NB4 (cell line): ENCODE data around the gene YWHAQ.

Experiments used
- DNase-seq: peaks from one replicate; pipeline ENCODE4 v3.0.0; 2010; ENCODE audit warnings: low read depth
- H3K4me3 ChIP-seq: one replicate; pipeline ENCODE4 v1.5.1; 2011; ENCODE audit warnings: mild to moderate bottlenecking, low read depth, low read length, moderate library complexity
- CTCF ChIP-seq: IDR thresholded peaks from one replicate; pipeline ENCODE4 v1.5.1; 2012; ENCODE audit warnings: low read depth, low read length
- MAX ChIP-seq: IDR thresholded peaks from 2 replicates; pipeline ENCODE4 v1.6.1; 2011; ENCODE audit warnings: low read depth, low read length
- MYC ChIP-seq: IDR thresholded peaks from 2 replicates; pipeline ENCODE4 v1.6.1; 2011; ENCODE audit warnings: low read depth, low read length
- POLR2A ChIP-seq: IDR thresholded peaks from 2 replicates; pipeline ENCODE4 v1.6.1; 2011; ENCODE audit warnings: mild to moderate bottlenecking; ENCODE audit not compliant: insufficient read length; ENCODE audit errors: extremely low read depth

Gene YWHAQ

GRCh38 chr2:9648821-9649220, 18.0 kb upstream of the YWHAQ start:
- TF ChIP-seq MAX (no peak), MYC (no peak)

GRCh38 chr2:9647884-9648283, 17.1 kb upstream of the YWHAQ start:
- TF ChIP-seq MYC (no peak), CTCF (no peak), POLR2A (no peak), MAX (no peak)
- no peak overlapping the region for H3K4me3 ChIP-seq
- no peak for DNase-seq

More at GRCh38 chr2:9648821-9649220, 18.0 kb upstream of the YWHAQ start:
- H3K4me3 ChIP-seq, result no peak overlapping the region
- no peak for DNase-seq

- no peak for DNase-seq
- no peak overlapping the region for H3K4me3 ChIP-seq
- no peak for TF ChIP-seq CTCF
- TF ChIP-seq MAX, result no peak
- no peak for TF ChIP-seq POLR2A
- no peak for TF ChIP-seq MYC
Measured at GRCh38 chr2:9646196-9647030, 15.6 kb upstream of the YWHAQ start.

- TF ChIP-seq MYC, result no peak
- DNase-seq, result no peak
- H3K4me3 ChIP-seq, result no peak overlapping the region
Measured at GRCh38 chr2:9644603-9645002, 13.8 kb upstream of the YWHAQ start.

GRCh38 chr2:9644021-9644420, 13.2 kb upstream of the YWHAQ start:
- TF ChIP-seq CTCF (no peak), MAX (no peak), MYC (no peak), POLR2A (no peak)
- DNase-seq, result no peak
- H3K4me3 ChIP-seq, result no peak overlapping the region

GRCh38 chr2:9641641-9642040, 10.8 kb upstream of the YWHAQ start:
- TF ChIP-seq MYC (no peak), MAX (no peak), POLR2A (no peak), CTCF (no peak)
- no peak for DNase-seq
- H3K4me3 ChIP-seq, result no peak overlapping the region

- TF ChIP-seq POLR2A (no peak), MAX (no peak), MYC (no peak), CTCF (no peak)
- H3K4me3 ChIP-seq, result no peak overlapping the region
- no peak for DNase-seq
Measured at GRCh38 chr2:9640403-9641104, 9.8 kb upstream of the YWHAQ start.
